Astrocyte (in vitro differentiated cells and primary cell): ENCODE measurements around the gene MCCD1. TPM values are rescaled to one million over a fixed set of nuclear protein-coding genes. Genes with fewer than 3 reads are reported as not detected.

Source experiments
- DNase-seq: peaks from one replicate; pipeline ENCODE4 v3.0.0-alpha.2; 2010; ENCODE audit warnings: low read depth
- FAIRE-seq: peaks from 2 replicates; lab custom pipeline; 2011; peaks lifted over from hg19 to GRCh38; lab: Jason Lieb, UNC
- H2AFZ ChIP-seq: 2 replicates; pipeline ENCODE4 v1.6.0; 2012; ENCODE audit warnings: low read depth, low read length, inconsistent platforms
- H3K27ac ChIP-seq: 2 replicates; pipeline ENCODE4 v1.5.1; 2011; ENCODE audit warnings: low read depth, low read length, inconsistent platforms
- H3K27me3 ChIP-seq: 2 replicates; pipeline ENCODE4 v1.6.0; 2011; ENCODE audit warnings: low read length, inconsistent platforms; ENCODE audit not compliant: insufficient read depth
- H3K36me3 ChIP-seq: 2 replicates; pipeline ENCODE4 v1.5.1; 2011; ENCODE audit warnings: low read length, inconsistent platforms; ENCODE audit not compliant: insufficient read depth
- H3K4me1 ChIP-seq: 2 replicates; pipeline ENCODE4 v1.5.1; 2011; ENCODE audit warnings: low read length, inconsistent platforms; ENCODE audit not compliant: insufficient read depth
- H3K4me2 ChIP-seq: 2 replicates; pipeline ENCODE4 v1.6.0; 2012; ENCODE audit warnings: low read length, inconsistent platforms
- H3K4me3 ChIP-seq: 2 replicates; pipeline ENCODE4 v1.5.1; 2011; ENCODE audit warnings: low read depth, mild to moderate bottlenecking, low read length, inconsistent platforms; ENCODE audit not compliant: insufficient read depth
- H3K79me2 ChIP-seq: 2 replicates; pipeline ENCODE4 v1.6.0; 2012; ENCODE audit warnings: mild to moderate bottlenecking, low read length, inconsistent platforms; ENCODE audit not compliant: insufficient read depth
- H3K9ac ChIP-seq: 2 replicates; pipeline ENCODE4 v1.6.0; 2012; ENCODE audit warnings: mild to moderate bottlenecking, low read length, inconsistent platforms
- H3K9me3 ChIP-seq: 2 replicates; pipeline ENCODE4 v1.5.1; 2012; ENCODE audit warnings: low read depth, mild to moderate bottlenecking, low read length, inconsistent platforms; ENCODE audit not compliant: insufficient read depth
- H4K20me1 ChIP-seq: 2 replicates; pipeline ENCODE4 v1.6.0; 2012; ENCODE audit warnings: low read length, inconsistent platforms; ENCODE audit not compliant: insufficient read depth
- H3K27ac Mint-ChIP-seq: one replicate; pipeline ENCODE4 v1.8.0; 2021; ENCODE audit warnings: mild to moderate bottlenecking, mixed read lengths; ENCODE audit not compliant: unreplicated experiment
- H3K27me3 Mint-ChIP-seq: one replicate; pipeline ENCODE4 v1.8.0; 2021; ENCODE audit warnings: low read depth, mixed read lengths; ENCODE audit not compliant: unreplicated experiment
- H3K36me3 Mint-ChIP-seq: one replicate; pipeline ENCODE4 v1.8.0; 2021; ENCODE audit warnings: low read depth, mixed read lengths; ENCODE audit not compliant: unreplicated experiment
- H3K4me1 Mint-ChIP-seq: one replicate; pipeline ENCODE4 v1.8.0; 2021; ENCODE audit warnings: low read depth, mixed read lengths; ENCODE audit not compliant: unreplicated experiment
- H3K4me3 Mint-ChIP-seq: one replicate; pipeline ENCODE4 v1.8.0; 2021; ENCODE audit warnings: mild to moderate bottlenecking, moderate library complexity, mixed read lengths; ENCODE audit not compliant: unreplicated experiment
- H3K9me3 Mint-ChIP-seq: one replicate; pipeline ENCODE4 v1.8.0; 2021; ENCODE audit warnings: mild to moderate bottlenecking, mixed read lengths; ENCODE audit not compliant: unreplicated experiment
- CTCF ChIP-seq: IDR thresholded peaks from 2 replicates; pipeline ENCODE4 v1.5.1; 2011; ENCODE audit warnings: low read depth, mild to moderate bottlenecking, inconsistent platforms, low read length, moderate library complexity; ENCODE audit not compliant: insufficient read depth
- EZH2 ChIP-seq: IDR thresholded peaks from 2 replicates; pipeline ENCODE4 v1.6.1; 2012; ENCODE audit warnings: mild to moderate bottlenecking, low read length, inconsistent platforms; ENCODE audit not compliant: insufficient read depth
- total RNA-seq: library from RNA; stranded (reverse); gene quantifications from 2 replicates; pipeline ENCODE4 v1.2.1, GENCODE V29; 2021

The MCCD1 gene
- total RNA-seq, 1 donor from 2014 or later = not detected

GRCh38 chr6:31575335-31575901, 46.7 kb downstream of the MCCD1 start, which contains the start of gene TNF:
TSS of gene TNF (plus strand) at chr6:31575565. CDS start at chr6:31575742, 177 bp downstream.
- no peak for DNase-seq
- Histone ChIP-seq H3K4me2 (no peak within 1 kb of the TSS), H3K27me3 (peaks cover 3% of the 10 kb centered on the region), H3K4me3 (no peak within 1 kb of the TSS), H3K79me2 (no peaks in the 10 kb centered on the region), H3K9ac (no peak within 1 kb of the TSS), H3K9me3 (no peaks in the 10 kb centered on the region), H4K20me1 (no peaks in the 10 kb centered on the region), H3K4me1 (peaks cover 1% of the 10 kb centered on the region), H3K36me3 (no peaks in the 10 kb centered on the region), H2AFZ (no peak within 1 kb of the TSS), H3K27ac (no peak within 1 kb of the TSS)
- Mint-ChIP-seq H3K36me3 (no peaks in the 10 kb centered on the region), H3K27me3 (peaks cover 27% of the 10 kb centered on the region), H3K9me3 (no peaks in the 10 kb centered on the region), H3K4me3 (peak within 1 kb of the TSS; percentile 40), H3K27ac (no peak within 1 kb of the TSS), H3K4me1 (peaks cover 12% of the 10 kb centered on the region)
- no peak for FAIRE-seq
- TF ChIP-seq EZH2 = no peak
- TF ChIP-seq CTCF = no peak

- H3K4me3 ChIP-seq = no peak overlapping the region
- H3K4me2 ChIP-seq = no peak overlapping the region
- no peak overlapping the region for H2AFZ ChIP-seq
- Mint-ChIP-seq H3K9me3 (no peaks in the 10 kb centered on the region), H3K27me3 (peaks cover 27% of the 10 kb centered on the region), H3K4me3 (peak overlapping the region; percentile 40), H3K27ac (no peak overlapping the region), H3K4me1 (peaks cover 12% of the 10 kb centered on the region), H3K36me3 (no peaks in the 10 kb centered on the region)
- TF ChIP-seq CTCF (no peak), EZH2 (no peak)
- H3K36me3 ChIP-seq = no peaks in the 10 kb centered on the region
- no peaks in the 10 kb centered on the region for H3K9me3 ChIP-seq
- H4K20me1 ChIP-seq = no peaks in the 10 kb centered on the region
- no peaks in the 10 kb centered on the region for H3K79me2 ChIP-seq
- DNase-seq (no peak), FAIRE-seq (no peak)
- H3K27me3 ChIP-seq = peaks cover 3% of the 10 kb centered on the region
- peaks cover 5% of the 10 kb centered on the region for H3K4me1 ChIP-seq
- no peak overlapping the region for H3K27ac ChIP-seq
- H3K9ac ChIP-seq = no peak overlapping the region
Observed at GRCh38 chr6:31575952-31576685, 47.4 kb downstream of the MCCD1 start.
